GM19463 (cell line): ENCODE measurements around the gene SLC66A1.

Experiments
- ATAC-seq: cut with Tn5 transposase; IDR thresholded peaks from one replicate; pipeline ENCODE4 v1.9.1; 2021; ENCODE audit warnings: mild to moderate bottlenecking, moderate library complexity; ENCODE audit not compliant: unreplicated experiment

Gene SLC66A1

GRCh38 chr1:19342062-19342750 is 30.1 kb downstream of the SLC66A1 start:
- no peak for ATAC-seq

GRCh38 chr1:19342894-19343616 is 30.9 kb downstream of the SLC66A1 start:
- no peak for ATAC-seq

- no peak for ATAC-seq
These were observed 31.7 kb downstream of the SLC66A1 start for GRCh38 chr1:19343617-19344350.

- no peak for ATAC-seq
These were observed 32.3 kb downstream of the SLC66A1 start for GRCh38 chr1:19344372-19344810.

- ATAC-seq: no peak
These were observed 32.7 kb downstream of the SLC66A1 start for GRCh38 chr1:19344831-19345230.

- no peak for ATAC-seq
These were observed 33.3 kb downstream of the SLC66A1 start for GRCh38 chr1:19345391-19345790.

- ATAC-seq: no peak
These were observed 33.9 kb downstream of the SLC66A1 start for GRCh38 chr1:19346026-19346425.

- no peak for ATAC-seq
These were observed 35.5 kb downstream of the SLC66A1 start for GRCh38 chr1:19347533-19348172.

- ATAC-seq: no peak
These were observed 36.5 kb downstream of the SLC66A1 start for GRCh38 chr1:19348441-19349198.

- no peak for ATAC-seq
These were observed 37.9 kb downstream of the SLC66A1 start for GRCh38 chr1:19349999-19350398.

- ATAC-seq: no peak
These were observed 38.4 kb downstream of the SLC66A1 start for GRCh38 chr1:19350566-19350965.

- ATAC-seq: no peak
These were observed 39.7 kb downstream of the SLC66A1 start for GRCh38 chr1:19351873-19352272.

GRCh38 chr1:19352839-19353238 is 40.7 kb downstream of the SLC66A1 start:
- ATAC-seq: no peak

GRCh38 chr1:19353596-19353995 is 41.5 kb downstream of the SLC66A1 start:
- no peak for ATAC-seq

- no peak for ATAC-seq
These were observed 42.4 kb downstream of the SLC66A1 start for GRCh38 chr1:19354531-19354981.

GRCh38 chr1:19356266-19356665 is 44.1 kb downstream of the SLC66A1 start:
- ATAC-seq: no peak

GRCh38 chr1:19357299-19357986 is 45.3 kb downstream of the SLC66A1 start:
- ATAC-seq: no peak

GRCh38 chr1:19358710-19359109 is 46.6 kb downstream of the SLC66A1 start:
- ATAC-seq: no peak

- no peak for ATAC-seq
These were observed 47.2 kb downstream of the SLC66A1 start for GRCh38 chr1:19359357-19359756.

GRCh38 chr1:19360016-19360415 is 47.9 kb downstream of the SLC66A1 start:
- no peak for ATAC-seq
